GM12864 (cell line): ENCODE results near the gene UNC13B.
"Not testable (repeated sequence)": the region's sequence is repeated elsewhere in the genome, so short reads cannot be mapped to it uniquely, and the experiment has no call there.

ENCODE experiments used
- DNase-seq: peaks from one replicate; pipeline ENCODE4 v3.0.0-alpha.2; 2011; ENCODE audit warnings: low read depth
- H3K4me3 ChIP-seq: 2 replicates; pipeline ENCODE4 v1.5.1; 2011; ENCODE audit warnings: mild to moderate bottlenecking, low read depth, low read length, control low read depth
- TF ChIP-seq, protein P1 (sequence below): IDR thresholded peaks from 2 replicates; pipeline ENCODE4 v1.5.1; 2011; ENCODE audit warnings: low read depth, mild to moderate bottlenecking, moderate library complexity, low read length, control low read depth, inconsistent platforms; ENCODE audit errors: missing control alignments

The UNC13B gene

DNA sequence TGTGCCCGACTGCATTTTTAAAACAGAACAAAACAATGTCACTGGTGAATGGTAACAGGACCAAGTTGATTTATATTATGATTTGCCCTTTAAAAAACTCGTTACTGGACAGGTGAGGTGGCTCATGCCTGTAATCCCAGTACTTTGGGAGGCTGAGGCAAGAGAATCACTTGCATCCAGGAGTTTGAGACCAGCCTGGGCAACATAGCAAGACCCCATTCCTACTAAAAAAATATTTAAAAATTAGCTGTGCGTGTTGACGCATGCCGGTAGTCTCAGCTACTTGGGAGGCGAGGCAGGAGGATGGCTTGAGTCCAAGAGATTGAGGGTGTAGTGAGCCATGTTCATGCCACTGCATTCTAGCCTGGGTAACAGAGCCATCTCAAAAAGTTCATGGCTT is 7.2 kb downstream of the UNC13B start:
- no peak overlapping the region for H3K4me3 ChIP-seq
- DNase-seq = no peak
- TF ChIP-seq, protein P1, sequence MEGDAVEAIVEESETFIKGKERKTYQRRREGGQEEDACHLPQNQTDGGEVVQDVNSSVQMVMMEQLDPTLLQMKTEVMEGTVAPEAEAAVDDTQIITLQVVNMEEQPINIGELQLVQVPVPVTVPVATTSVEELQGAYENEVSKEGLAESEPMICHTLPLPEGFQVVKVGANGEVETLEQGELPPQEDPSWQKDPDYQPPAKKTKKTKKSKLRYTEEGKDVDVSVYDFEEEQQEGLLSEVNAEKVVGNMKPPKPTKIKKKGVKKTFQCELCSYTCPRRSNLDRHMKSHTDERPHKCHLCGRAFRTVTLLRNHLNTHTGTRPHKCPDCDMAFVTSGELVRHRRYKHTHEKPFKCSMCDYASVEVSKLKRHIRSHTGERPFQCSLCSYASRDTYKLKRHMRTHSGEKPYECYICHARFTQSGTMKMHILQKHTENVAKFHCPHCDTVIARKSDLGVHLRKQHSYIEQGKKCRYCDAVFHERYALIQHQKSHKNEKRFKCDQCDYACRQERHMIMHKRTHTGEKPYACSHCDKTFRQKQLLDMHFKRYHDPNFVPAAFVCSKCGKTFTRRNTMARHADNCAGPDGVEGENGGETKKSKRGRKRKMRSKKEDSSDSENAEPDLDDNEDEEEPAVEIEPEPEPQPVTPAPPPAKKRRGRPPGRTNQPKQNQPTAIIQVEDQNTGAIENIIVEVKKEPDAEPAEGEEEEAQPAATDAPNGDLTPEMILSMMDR = no peak

DNA sequence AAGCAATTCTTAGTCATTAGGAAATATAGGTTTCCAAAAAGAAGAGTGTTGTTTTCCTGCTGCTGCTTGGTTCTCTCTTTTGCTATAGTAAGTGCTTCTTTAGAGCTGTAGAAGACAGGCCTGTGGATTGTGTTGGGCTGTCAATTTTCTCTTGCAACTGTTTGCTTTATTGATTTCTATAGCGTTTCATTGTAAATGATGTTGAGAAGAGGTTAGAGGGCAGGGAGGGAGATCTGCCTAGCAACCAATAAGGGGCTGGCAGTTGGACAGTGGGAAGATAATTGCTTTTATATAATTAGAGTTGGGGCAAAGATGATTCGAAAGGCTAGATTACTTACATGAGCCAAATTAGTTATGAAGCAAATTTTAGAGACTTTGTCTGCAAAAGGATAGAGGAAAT is 11.1 kb downstream of the UNC13B start:
- DNase-seq = no peak
- TF ChIP-seq, protein P1 = no peak
- H3K4me3 ChIP-seq = no peak overlapping the region

DNA sequence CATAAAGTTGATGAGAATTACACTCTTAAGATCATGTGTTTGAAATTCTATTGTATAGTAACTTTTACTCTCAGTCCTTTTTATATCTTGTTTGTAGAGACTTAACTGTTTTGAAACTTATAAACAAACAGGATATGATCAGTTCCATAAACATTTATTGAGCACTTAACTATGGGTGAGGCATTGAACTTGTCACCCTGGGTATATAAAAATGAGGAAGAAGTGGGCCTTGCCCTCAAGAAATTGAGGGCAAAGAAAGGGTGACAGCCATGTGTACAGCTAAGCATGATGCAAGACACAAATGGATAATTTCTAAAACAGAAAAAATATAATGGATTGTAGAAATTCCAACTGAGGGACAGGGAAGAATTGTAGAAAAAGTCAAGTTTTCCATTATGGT is 15.7 kb downstream of the UNC13B start:
- TF ChIP-seq, protein P1 = no peak
- no peak for DNase-seq
- H3K4me3 ChIP-seq = no peak overlapping the region

DNA sequence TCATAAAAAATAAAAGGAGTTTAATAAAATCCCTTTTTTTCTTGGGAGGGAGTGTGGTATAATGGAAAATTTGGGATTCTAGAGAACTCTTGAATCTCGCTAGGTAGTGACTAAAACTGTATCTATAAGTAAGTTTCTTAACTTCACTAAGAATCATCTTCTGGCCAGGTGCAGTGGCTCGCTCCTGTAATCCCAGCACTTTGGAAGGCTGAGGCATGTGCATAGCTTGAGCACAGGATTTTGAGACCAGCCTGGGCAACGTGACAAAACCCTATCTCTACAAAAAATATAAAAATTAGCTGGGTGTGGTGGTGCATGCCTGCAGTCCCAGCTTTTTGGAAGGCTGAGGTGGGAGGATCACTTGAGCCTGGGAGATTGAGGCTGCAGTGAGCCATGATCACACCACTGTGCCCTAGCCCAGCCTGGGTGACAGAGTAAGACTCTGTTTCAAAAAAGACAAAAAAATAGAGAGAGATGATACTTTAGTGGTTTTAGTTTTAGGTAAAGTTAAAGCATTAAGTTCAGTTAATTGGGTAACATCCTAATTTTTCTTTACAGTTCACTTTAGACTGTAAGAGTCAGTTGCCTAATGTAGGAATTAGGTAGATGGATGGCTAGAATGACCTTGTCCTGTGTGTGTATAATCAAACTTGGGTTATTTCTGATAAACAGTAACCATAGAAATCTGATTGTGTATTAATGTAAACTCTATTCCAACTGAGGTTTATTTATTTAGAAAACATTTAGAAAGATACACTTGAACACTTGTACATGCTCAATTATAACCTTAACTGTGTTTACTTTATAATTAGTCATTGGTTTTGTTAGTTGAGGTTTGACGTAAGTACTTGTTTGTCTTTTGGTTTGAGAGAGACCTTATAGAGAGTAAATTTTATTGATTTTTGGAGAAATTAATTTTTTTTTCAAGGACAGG is 17.8 kb downstream of the UNC13B start:
- no peak overlapping the region for H3K4me3 ChIP-seq
- TF ChIP-seq, protein P1 = no peak
- no peak for DNase-seq

DNA sequence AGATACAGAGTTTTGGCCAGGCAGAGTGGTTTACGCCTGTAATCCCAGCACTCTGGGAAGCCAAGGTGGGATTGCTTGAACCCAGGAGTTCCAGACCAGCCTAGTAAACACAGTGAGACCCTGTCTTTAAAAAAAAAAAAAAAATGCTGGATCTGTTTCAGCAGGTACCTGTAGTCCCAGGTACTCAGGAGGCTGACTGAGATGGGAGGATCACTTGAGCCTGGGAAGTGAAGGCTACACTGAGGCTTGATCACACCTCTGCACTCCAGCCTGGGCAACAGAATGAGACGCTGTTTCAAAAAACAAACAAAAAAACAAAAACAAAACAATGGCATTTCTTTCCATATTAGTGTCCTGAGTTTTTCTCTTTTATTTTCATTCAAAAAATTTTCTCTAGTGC is 19.0 kb downstream of the UNC13B start:
- no peak overlapping the region for H3K4me3 ChIP-seq
- TF ChIP-seq, protein P1 = no peak
- no peak for DNase-seq

DNA sequence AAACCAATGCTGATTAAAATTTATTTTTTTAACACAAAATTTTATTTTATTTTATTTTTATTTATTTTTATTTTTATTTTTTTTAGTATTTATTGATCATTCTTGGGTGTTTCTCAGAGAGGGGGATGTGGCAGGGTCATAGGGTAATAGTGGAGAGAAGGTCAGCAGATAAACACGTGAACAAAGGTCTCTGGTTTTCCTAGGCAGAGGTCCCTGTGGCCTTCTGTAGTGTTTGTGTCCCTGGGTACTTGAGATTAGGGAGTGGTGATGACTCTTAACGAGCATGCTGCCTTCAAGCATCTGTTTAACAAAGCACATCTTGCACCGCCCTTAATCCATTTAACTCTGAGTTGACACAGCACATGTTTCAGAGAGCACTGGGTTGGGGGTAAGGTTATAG is 20.6 kb downstream of the UNC13B start:
- DNase-seq, H3K4me3 ChIP-seq: not testable (repeated sequence)

DNA sequence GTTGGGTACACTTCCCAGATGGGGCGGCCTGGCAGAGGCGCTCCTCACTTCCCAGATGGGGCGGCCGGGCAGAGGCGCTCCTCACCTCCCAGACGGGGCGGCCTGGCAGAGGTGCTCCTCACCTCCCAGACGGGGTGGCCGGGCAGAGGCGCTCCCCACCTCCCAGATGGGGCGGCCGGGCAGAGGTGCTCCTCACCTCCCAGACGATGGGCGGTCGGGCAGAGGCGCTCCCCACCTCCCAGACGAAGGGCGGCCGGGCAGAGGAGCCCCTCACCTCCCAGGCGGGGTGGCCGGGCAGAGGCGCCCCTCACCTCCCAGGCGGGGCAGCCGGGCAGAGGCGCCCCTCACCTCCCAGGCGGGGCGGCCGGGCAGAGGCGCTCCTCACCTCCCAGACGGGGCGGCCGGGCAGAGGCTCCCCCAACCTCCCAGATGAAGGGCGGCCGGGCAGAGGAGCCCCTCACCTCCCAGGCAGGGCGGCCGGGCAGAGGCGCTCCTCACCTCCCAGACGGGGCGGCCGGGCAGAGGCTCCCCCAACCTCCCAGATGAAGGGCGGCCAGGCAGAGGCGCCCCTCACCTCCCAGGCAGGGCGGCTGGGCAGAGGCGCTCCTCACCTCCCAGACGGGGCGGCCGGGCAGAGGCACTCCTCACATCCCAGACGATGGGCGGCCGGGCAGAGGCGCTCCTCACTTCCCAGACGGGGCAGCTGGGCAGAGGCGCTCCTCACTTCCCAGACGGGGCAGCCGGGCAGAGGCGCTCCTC is 21.4 kb downstream of the UNC13B start:
- H3K4me3 ChIP-seq, DNase-seq: not testable (repeated sequence)

DNA sequence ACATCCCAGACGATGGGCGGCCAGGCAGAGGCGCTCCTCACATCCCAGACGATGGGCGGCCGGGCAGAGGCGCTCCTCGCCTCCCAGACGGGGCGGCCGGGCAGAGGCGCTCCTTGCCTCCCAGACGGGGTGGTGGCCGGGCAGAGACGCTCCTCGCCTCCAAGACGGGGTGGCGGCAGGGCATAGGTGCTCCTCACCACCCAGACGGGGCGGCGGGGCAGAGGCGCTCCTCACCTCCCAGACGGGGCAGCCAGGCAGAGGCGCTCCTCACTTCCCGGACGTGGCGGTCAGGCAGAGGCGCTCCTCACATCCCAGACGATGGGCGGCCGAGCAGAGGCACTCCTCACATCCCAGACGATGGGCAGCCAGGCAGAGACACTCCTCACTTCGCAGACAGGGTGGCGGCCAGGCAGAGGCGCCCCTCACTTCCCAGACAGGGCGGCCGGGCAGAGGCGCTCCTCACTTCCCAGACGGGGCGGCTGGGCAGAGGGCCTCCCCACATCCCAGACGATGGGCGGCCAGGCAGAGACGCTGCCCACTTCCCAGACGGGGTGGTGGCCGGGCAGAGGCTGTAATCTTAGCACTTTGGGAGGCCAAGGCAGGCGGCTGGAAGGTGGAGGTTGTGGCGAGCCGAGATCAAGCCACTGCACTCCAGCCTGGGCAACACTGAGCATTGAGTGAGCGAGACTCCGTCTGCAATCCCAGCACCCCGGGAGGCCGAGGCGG is 22.1 kb downstream of the UNC13B start:
- DNase-seq = not testable (repeated sequence)

More for the DNA sequence above, 22.1 kb downstream of the UNC13B start:
- not testable (repeated sequence) for H3K4me3 ChIP-seq
